ENCODE measurements around the gene RUNX1.
A peak's percentile ranks its signal among the peaks of the same experiment; 100 is the strongest.

The RUNX1 gene

GRCh38 chr21:35048706-35049617 is at the start of gene RUNX1:
TSS of gene RUNX1 (minus strand) at chr21:35049302.
- H3K4me1 Mint-ChIP-seq = peaks cover 76% of the 10 kb centered on the region
- DNase-seq (peak; percentile 85 to 93), ATAC-seq (peak; percentile 82)
- no peaks in the 10 kb centered on the region for H3K9me3 Mint-ChIP-seq
- H3K27me3 Mint-ChIP-seq = no peaks in the 10 kb centered on the region
- peak within 1 kb of the TSS; percentile 74 to 91 for H3K27ac Mint-ChIP-seq
- H3K4me3 Mint-ChIP-seq = peak within 1 kb of the TSS; percentile 66 to 78

- Mint-ChIP-seq H3K4me1 (peaks cover 20% of the 10 kb centered on the region), H3K27me3 (no peaks in the 10 kb centered on the region), H3K9me3 (no peaks in the 10 kb centered on the region), H3K27ac (no peak overlapping the region), H3K4me3 (no peak overlapping the region)
- DNase-seq (no peak), ATAC-seq (no peak)
Measured at GRCh38 chr21:35097525-35097924, 48.4 kb upstream of the RUNX1 start.

GRCh38 chr21:35096959-35097358 is 47.9 kb upstream of the RUNX1 start:
- DNase-seq = peak in 1 of 2 donors; percentile 28
- Mint-ChIP-seq H3K9me3 (no peaks in the 10 kb centered on the region), H3K4me1 (peaks cover 20% of the 10 kb centered on the region), H3K27ac (peak overlapping the region in 1 of 2 donors; percentile 77), H3K27me3 (no peaks in the 10 kb centered on the region), H3K4me3 (peak overlapping the region; percentile 1 to 21)
- ATAC-seq = peak; percentile 93

- Mint-ChIP-seq H3K4me3 (no peak overlapping the region), H3K27ac (no peak overlapping the region), H3K27me3 (no peaks in the 10 kb centered on the region), H3K4me1 (peaks cover 20% of the 10 kb centered on the region), H3K9me3 (no peaks in the 10 kb centered on the region)
- no peak for ATAC-seq
- DNase-seq = no peak
Measured at GRCh38 chr21:35095859-35096291, 46.8 kb upstream of the RUNX1 start.

- no peak overlapping the region for H3K27ac Mint-ChIP-seq
- peaks cover 27% of the 10 kb centered on the region for H3K4me1 Mint-ChIP-seq
- DNase-seq = no peak
- ATAC-seq = no peak
- no peak overlapping the region for H3K4me3 Mint-ChIP-seq
- no peaks in the 10 kb centered on the region for H3K9me3 Mint-ChIP-seq
- no peaks in the 10 kb centered on the region for H3K27me3 Mint-ChIP-seq
Measured at GRCh38 chr21:35093514-35093913, 44.4 kb upstream of the RUNX1 start.

GRCh38 chr21:35091496-35091895 is 42.4 kb upstream of the RUNX1 start:
- H3K27ac Mint-ChIP-seq = no peak overlapping the region
- DNase-seq (no peak), ATAC-seq (no peak)
- no peak overlapping the region for H3K4me3 Mint-ChIP-seq
- H3K27me3 Mint-ChIP-seq = no peaks in the 10 kb centered on the region
- peaks cover 28% of the 10 kb centered on the region for H3K4me1 Mint-ChIP-seq
- H3K9me3 Mint-ChIP-seq = no peaks in the 10 kb centered on the region

GRCh38 chr21:35090403-35090802 is 41.3 kb upstream of the RUNX1 start:
- H3K27ac Mint-ChIP-seq = no peak overlapping the region
- DNase-seq (no peak), ATAC-seq (no peak)
- H3K4me1 Mint-ChIP-seq = peaks cover 25% of the 10 kb centered on the region
- no peaks in the 10 kb centered on the region for H3K27me3 Mint-ChIP-seq
- H3K9me3 Mint-ChIP-seq = no peaks in the 10 kb centered on the region
- no peak overlapping the region for H3K4me3 Mint-ChIP-seq

- ATAC-seq (peak; percentile 97), DNase-seq (peak in 1 of 2 donors; percentile 13)
- Mint-ChIP-seq H3K4me1 (peaks cover 19% of the 10 kb centered on the region), H3K9me3 (peaks cover 5 to 8% of the 10 kb centered on the region in 2 donors), H3K4me3 (no peak overlapping the region), H3K27ac (no peak overlapping the region), H3K27me3 (no peaks in the 10 kb centered on the region)
Measured at GRCh38 chr21:35088319-35088771, 39.2 kb upstream of the RUNX1 start.

GRCh38 chr21:35086357-35086756 is 37.3 kb upstream of the RUNX1 start:
- H3K4me3 Mint-ChIP-seq = no peak overlapping the region
- peaks cover 19% of the 10 kb centered on the region for H3K4me1 Mint-ChIP-seq
- no peaks in the 10 kb centered on the region for H3K27me3 Mint-ChIP-seq
- ATAC-seq = no peak
- H3K9me3 Mint-ChIP-seq = peaks cover 5 to 9% of the 10 kb centered on the region in 2 donors
- H3K27ac Mint-ChIP-seq = no peak overlapping the region
- no peak for DNase-seq

GRCh38 chr21:35084869-35085268 is 35.8 kb upstream of the RUNX1 start:
- peaks cover 9% of the 10 kb centered on the region for H3K27me3 Mint-ChIP-seq
- no peak for ATAC-seq
- no peak overlapping the region for H3K4me3 Mint-ChIP-seq
- no peak overlapping the region for H3K27ac Mint-ChIP-seq
- H3K9me3 Mint-ChIP-seq = peaks cover 5 to 9% of the 10 kb centered on the region in 2 donors
- no peak for DNase-seq
- peaks cover 19% of the 10 kb centered on the region for H3K4me1 Mint-ChIP-seq

GRCh38 chr21:35083246-35083645 is 34.1 kb upstream of the RUNX1 start:
- ATAC-seq = no peak
- Mint-ChIP-seq H3K4me3 (no peak overlapping the region), H3K4me1 (peaks cover 16% of the 10 kb centered on the region), H3K27me3 (peaks cover 9% of the 10 kb centered on the region), H3K9me3 (peaks cover 5 to 9% of the 10 kb centered on the region in 2 donors), H3K27ac (no peak overlapping the region)
- DNase-seq = no peak

- no peak overlapping the region for H3K27ac Mint-ChIP-seq
- peaks cover 11% of the 10 kb centered on the region for H3K4me1 Mint-ChIP-seq
- no peak overlapping the region for H3K4me3 Mint-ChIP-seq
- ATAC-seq (no peak), DNase-seq (no peak)
- peaks cover 9% of the 10 kb centered on the region for H3K27me3 Mint-ChIP-seq
- H3K9me3 Mint-ChIP-seq = peaks cover 5 to 9% of the 10 kb centered on the region in 2 donors
Measured at GRCh38 chr21:35081861-35082260, 32.8 kb upstream of the RUNX1 start.

GRCh38 chr21:35079181-35079580 is 30.1 kb upstream of the RUNX1 start:
- Mint-ChIP-seq H3K9me3 (peaks cover 6 to 12% of the 10 kb centered on the region in 2 donors), H3K27ac (no peak overlapping the region), H3K4me3 (no peak overlapping the region), H3K4me1 (peaks cover 17% of the 10 kb centered on the region), H3K27me3 (peaks cover 9% of the 10 kb centered on the region)
- DNase-seq = no peak
- no peak for ATAC-seq

GRCh38 chr21:35077975-35078374 is 28.9 kb upstream of the RUNX1 start:
- DNase-seq (no peak), ATAC-seq (no peak)
- H3K9me3 Mint-ChIP-seq = peaks cover 8 to 9% of the 10 kb centered on the region in 2 donors
- no peak overlapping the region for H3K27ac Mint-ChIP-seq
- peaks cover 9% of the 10 kb centered on the region for H3K27me3 Mint-ChIP-seq
- no peak overlapping the region for H3K4me3 Mint-ChIP-seq
- H3K4me1 Mint-ChIP-seq = peaks cover 17% of the 10 kb centered on the region

- peaks cover 17% of the 10 kb centered on the region for H3K4me1 Mint-ChIP-seq
- H3K27me3 Mint-ChIP-seq = peaks cover 9% of the 10 kb centered on the region
- no peak for ATAC-seq
- H3K4me3 Mint-ChIP-seq = no peak overlapping the region
- H3K9me3 Mint-ChIP-seq = peaks cover 8 to 9% of the 10 kb centered on the region in 2 donors
- H3K27ac Mint-ChIP-seq = no peak overlapping the region
- DNase-seq = no peak
Measured at GRCh38 chr21:35077466-35077865, 28.4 kb upstream of the RUNX1 start.

GRCh38 chr21:35075546-35075945 is 26.4 kb upstream of the RUNX1 start:
- ATAC-seq = peak; percentile 70
- no peak for DNase-seq
- H3K27ac Mint-ChIP-seq = no peak overlapping the region
- peaks cover 28% of the 10 kb centered on the region for H3K4me1 Mint-ChIP-seq
- peaks cover 8 to 9% of the 10 kb centered on the region in 2 donors for H3K9me3 Mint-ChIP-seq
- H3K27me3 Mint-ChIP-seq = peaks cover 4% of the 10 kb centered on the region
- no peak overlapping the region for H3K4me3 Mint-ChIP-seq
